Tibial nerve (tissue), 4 donors: ENCODE data around the gene VRK2.

Experiments used
- CTCF ChIP-seq, 5 experiments: fragments of 200-600 bp in 3 of 5; fragments of 450-650 bp in 2 of 5; sonication (generic) in 3 of 5; IDR thresholded peaks; one replicate each; pipeline ENCODE4 v1.5.1; 2016 to 2019; ENCODE audit warnings: antibody characterized with exemption in 5 of 5, mild to moderate bottlenecking in 3 of 5, moderate library complexity in 2 of 5
- EP300 ChIP-seq, 2 donors: sonication (generic); formaldehyde crosslinking; IDR thresholded peaks; one replicate each; pipeline ENCODE4 v1.6.1; 2017; ENCODE audit warnings: antibody characterized with exemption in 2 of 2, mild to moderate bottlenecking in 1 of 2
- POLR2A ChIP-seq, 2 donors: fragments of 450-650 bp; IDR thresholded peaks; one replicate each; pipeline ENCODE4 v1.6.1; 2017; ENCODE audit warnings: antibody characterized with exemption in 2 of 2, mild to moderate bottlenecking in 2 of 2, moderate library complexity in 2 of 2

- TF ChIP-seq CTCF (IDR thresholded peaks at IDR 0.05) (no peak), EP300 (IDR thresholded peaks at IDR 0.05) (no peak), POLR2A (IDR thresholded peaks at IDR 0.05) (no peak)
Measured at GRCh38 chr2:58089081-58089480, 42.5 kb downstream of the VRK2 start.
